ENCODE measurements around the gene GRAMD4.

The GRAMD4 gene

GRCh38 chr22:46592390-46592872 lies 27.8 kb upstream of the GRAMD4 start:
- Histone ChIP-seq H3K9ac (ENCODE audit: low read depth, low read length) (no peak overlapping the region), H3K27ac (ENCODE audit: low read depth, low read length) (no peak overlapping the region), H3K9me3 (ENCODE audit: insufficient read depth, low read depth, low read length) (no peaks in the 10 kb centered on the region), H3K4me3 (ENCODE audit: low read length) (no peak overlapping the region), H3K4me1 (ENCODE audit: insufficient read depth, low read length) (no peaks in the 10 kb centered on the region; the same call in 1 of the 2 replicates), H3K27me3 (ENCODE audit: insufficient read depth, low read length) (no peaks in the 10 kb centered on the region), H3K36me3 (ENCODE audit: insufficient read depth, low read length) (no peaks in the 10 kb centered on the region)
- 76% methylated on average over 13 of the region's 13 CpGs for WGBS

- H3K36me3 ChIP-seq (ENCODE audit: insufficient read depth, low read length): no peaks in the 10 kb centered on the region
- no peak overlapping the region for H3K9ac ChIP-seq (ENCODE audit: low read depth, low read length)
- no peak overlapping the region for H3K27ac ChIP-seq (ENCODE audit: low read depth, low read length)
- H3K4me1 ChIP-seq (ENCODE audit: insufficient read depth, low read length): no peaks in the 10 kb centered on the region; the same call in 1 of the 2 replicates
- no peak overlapping the region for H3K4me3 ChIP-seq (ENCODE audit: low read length)
- H3K27me3 ChIP-seq (ENCODE audit: insufficient read depth, low read length): no peaks in the 10 kb centered on the region
- 96% methylated on average over 19 of the region's 19 CpGs for WGBS
- H3K9me3 ChIP-seq (ENCODE audit: insufficient read depth, low read depth, low read length): no peaks in the 10 kb centered on the region
Measured at GRCh38 chr22:46593211-46593681, 26.9 kb upstream of the GRAMD4 start.

- H3K36me3 ChIP-seq (ENCODE audit: insufficient read depth, low read length): no peaks in the 10 kb centered on the region
- H3K4me1 ChIP-seq (ENCODE audit: insufficient read depth, low read length): no peaks in the 10 kb centered on the region; the same call in 1 of the 2 replicates
- H3K27ac ChIP-seq (ENCODE audit: low read depth, low read length): no peak overlapping the region
- 88% methylated on average over 14 of the region's 15 CpGs for WGBS
- no peaks in the 10 kb centered on the region for H3K9me3 ChIP-seq (ENCODE audit: insufficient read depth, low read depth, low read length)
- H3K27me3 ChIP-seq (ENCODE audit: insufficient read depth, low read length): no peaks in the 10 kb centered on the region
- no peak overlapping the region for H3K4me3 ChIP-seq (ENCODE audit: low read length)
- H3K9ac ChIP-seq (ENCODE audit: low read depth, low read length): no peak overlapping the region
Measured at GRCh38 chr22:46593996-46594946, 25.9 kb upstream of the GRAMD4 start.

- WGBS: 95% methylated on average over 17 of the region's 17 CpGs
- H3K27me3 ChIP-seq (ENCODE audit: insufficient read depth, low read length): no peaks in the 10 kb centered on the region
- no peaks in the 10 kb centered on the region for H3K9me3 ChIP-seq (ENCODE audit: insufficient read depth, low read depth, low read length)
- H3K4me3 ChIP-seq (ENCODE audit: low read length): no peak overlapping the region
- no peaks in the 10 kb centered on the region for H3K36me3 ChIP-seq (ENCODE audit: insufficient read depth, low read length)
- no peak overlapping the region for H3K9ac ChIP-seq (ENCODE audit: low read depth, low read length)
- H3K4me1 ChIP-seq (ENCODE audit: insufficient read depth, low read length): no peaks in the 10 kb centered on the region; the same call in 1 of the 2 replicates
- H3K27ac ChIP-seq (ENCODE audit: low read depth, low read length): no peak overlapping the region
Measured at GRCh38 chr22:46594947-46595298, 25.3 kb upstream of the GRAMD4 start.

GRCh38 chr22:46595545-46595944 lies 24.6 kb upstream of the GRAMD4 start:
- no peak overlapping the region for H3K9ac ChIP-seq (ENCODE audit: low read depth, low read length)
- 94% methylated on average over 8 of the region's 8 CpGs for WGBS

GRCh38 chr22:46596032-46596441 lies 24.1 kb upstream of the GRAMD4 start:
- WGBS: 91% methylated on average over 10 of the region's 10 CpGs
- Histone ChIP-seq H3K27ac (ENCODE audit: low read depth, low read length) (no peak overlapping the region), H3K27me3 (ENCODE audit: insufficient read depth, low read length) (no peaks in the 10 kb centered on the region), H3K9me3 (ENCODE audit: insufficient read depth, low read depth, low read length) (no peaks in the 10 kb centered on the region), H3K36me3 (ENCODE audit: insufficient read depth, low read length) (no peaks in the 10 kb centered on the region), H3K4me3 (ENCODE audit: low read length) (no peak overlapping the region), H3K4me1 (ENCODE audit: insufficient read depth, low read length) (no peaks in the 10 kb centered on the region; the same call in 1 of the 2 replicates), H3K9ac (ENCODE audit: low read depth, low read length) (no peak overlapping the region)

More at GRCh38 chr22:46595545-46595944, 24.6 kb upstream of the GRAMD4 start:
- Histone ChIP-seq H3K4me3 (ENCODE audit: low read length) (no peak overlapping the region), H3K9me3 (ENCODE audit: insufficient read depth, low read depth, low read length) (no peaks in the 10 kb centered on the region), H3K27ac (ENCODE audit: low read depth, low read length) (no peak overlapping the region), H3K27me3 (ENCODE audit: insufficient read depth, low read length) (no peaks in the 10 kb centered on the region), H3K4me1 (ENCODE audit: insufficient read depth, low read length) (no peaks in the 10 kb centered on the region; the same call in 1 of the 2 replicates), H3K36me3 (ENCODE audit: insufficient read depth, low read length) (no peaks in the 10 kb centered on the region)

- H3K27ac ChIP-seq (ENCODE audit: low read depth, low read length): no peak overlapping the region
- 87% methylated on average over 7 of the region's 7 CpGs for WGBS
- H3K9me3 ChIP-seq (ENCODE audit: insufficient read depth, low read depth, low read length): no peaks in the 10 kb centered on the region
- no peaks in the 10 kb centered on the region for H3K27me3 ChIP-seq (ENCODE audit: insufficient read depth, low read length)
- H3K36me3 ChIP-seq (ENCODE audit: insufficient read depth, low read length): no peaks in the 10 kb centered on the region
- no peaks in the 10 kb centered on the region; the same call in 1 of the 2 replicates for H3K4me1 ChIP-seq (ENCODE audit: insufficient read depth, low read length)
- H3K9ac ChIP-seq (ENCODE audit: low read depth, low read length): no peak overlapping the region
- H3K4me3 ChIP-seq (ENCODE audit: low read length): no peak overlapping the region
Measured at GRCh38 chr22:46596819-46597218, 23.4 kb upstream of the GRAMD4 start.

- no peaks in the 10 kb centered on the region for H3K4me1 ChIP-seq (ENCODE audit: insufficient read depth, low read length)
Measured at GRCh38 chr22:46598224-46598623, 22.0 kb upstream of the GRAMD4 start.

GRCh38 chr22:46598737-46599424 lies 21.3 kb upstream of the GRAMD4 start:
- no peaks in the 10 kb centered on the region for H3K4me1 ChIP-seq (ENCODE audit: insufficient read depth, low read length)
- 94% methylated on average over 18 of the region's 18 CpGs for WGBS

More at GRCh38 chr22:46598224-46598623, 22.0 kb upstream of the GRAMD4 start:
- no peaks in the 10 kb centered on the region for H3K36me3 ChIP-seq (ENCODE audit: insufficient read depth, low read length)
- H3K27ac ChIP-seq (ENCODE audit: low read depth, low read length): no peak overlapping the region
- H3K4me3 ChIP-seq (ENCODE audit: low read length): no peak overlapping the region
- H3K9me3 ChIP-seq (ENCODE audit: insufficient read depth, low read depth, low read length): no peaks in the 10 kb centered on the region
- 86% methylated on average over 7 of the region's 7 CpGs for WGBS
- H3K27me3 ChIP-seq (ENCODE audit: insufficient read depth, low read length): no peaks in the 10 kb centered on the region
- no peak overlapping the region for H3K9ac ChIP-seq (ENCODE audit: low read depth, low read length)

GRCh38 chr22:46600273-46600796 lies 19.9 kb upstream of the GRAMD4 start:
- H3K4me3 ChIP-seq (ENCODE audit: low read length): no peak overlapping the region
- WGBS: 81% methylated on average over 14 of the region's 15 CpGs

More at GRCh38 chr22:46598737-46599424, 21.3 kb upstream of the GRAMD4 start:
- H3K27ac ChIP-seq (ENCODE audit: low read depth, low read length): no peak overlapping the region
- H3K27me3 ChIP-seq (ENCODE audit: insufficient read depth, low read length): no peaks in the 10 kb centered on the region
- H3K4me3 ChIP-seq (ENCODE audit: low read length): no peak overlapping the region
- H3K9ac ChIP-seq (ENCODE audit: low read depth, low read length): no peak overlapping the region
- no peaks in the 10 kb centered on the region for H3K36me3 ChIP-seq (ENCODE audit: insufficient read depth, low read length)
- no peaks in the 10 kb centered on the region for H3K9me3 ChIP-seq (ENCODE audit: insufficient read depth, low read depth, low read length)

More at GRCh38 chr22:46600273-46600796, 19.9 kb upstream of the GRAMD4 start:
- Histone ChIP-seq H3K9me3 (ENCODE audit: insufficient read depth, low read depth, low read length) (no peaks in the 10 kb centered on the region), H3K27ac (ENCODE audit: low read depth, low read length) (no peak overlapping the region), H3K36me3 (ENCODE audit: insufficient read depth, low read length) (no peaks in the 10 kb centered on the region), H3K9ac (ENCODE audit: low read depth, low read length) (no peak overlapping the region), H3K27me3 (ENCODE audit: insufficient read depth, low read length) (no peaks in the 10 kb centered on the region), H3K4me1 (ENCODE audit: insufficient read depth, low read length) (peaks cover 4% of the 10 kb centered on the region; the same call in 1 of the 2 replicates)
